ENCODE measurements around the gene ARHGEF2. TPM values are rescaled to one million over a fixed set of nuclear protein-coding genes. Genes with fewer than 3 reads are reported as not detected.

The ARHGEF2 gene
- total and polyA plus RNA-seq, 2 of the 13 experiments (the other 11 are each of a cell fraction or from before 2014, with no cell fraction given): 16.1 to 32.1 TPM

DNA sequence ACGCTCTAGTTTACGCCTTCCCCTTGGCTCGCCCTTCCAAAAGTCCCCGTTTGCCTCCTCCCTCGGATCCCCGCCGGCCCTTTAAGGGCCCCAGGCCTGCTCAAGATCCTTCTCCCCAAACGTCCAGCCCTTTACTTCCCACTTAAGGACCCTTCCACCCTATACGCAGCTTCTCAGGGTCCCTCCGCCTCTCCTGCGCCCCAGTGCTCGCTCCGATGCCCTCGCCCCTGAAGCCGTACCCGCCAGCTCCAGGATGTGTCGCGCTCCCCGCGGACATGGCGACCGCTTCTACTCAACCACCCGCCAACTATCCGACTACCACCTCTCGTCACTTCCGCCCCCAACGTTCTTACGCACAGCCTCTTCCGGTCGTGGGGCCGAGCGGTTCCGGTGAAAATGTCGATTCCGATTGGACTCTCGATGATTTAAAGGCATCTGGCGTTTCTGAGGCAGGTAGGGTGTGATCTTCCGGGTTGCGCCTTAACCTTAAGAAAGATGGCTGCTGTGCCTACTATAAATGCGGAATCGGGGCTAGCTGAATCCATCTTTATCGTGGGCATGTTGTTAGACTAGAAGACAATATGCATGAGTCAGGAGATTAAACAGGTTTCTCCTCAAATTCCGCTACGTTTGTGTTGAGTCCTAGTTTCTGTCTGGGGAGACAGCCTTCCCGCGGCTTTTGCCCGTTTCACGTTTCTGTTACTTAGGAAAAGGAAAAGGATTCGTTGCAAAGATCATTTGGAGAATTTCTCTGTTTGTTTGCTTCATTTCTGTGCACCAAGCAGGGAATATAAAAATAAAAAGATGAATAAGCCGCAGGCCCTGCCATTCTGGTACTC, 44.0 kb downstream of the ARHGEF2 start, which contains the start of gene KHDC4 (continued):
- TF ChIP-seq YY1 (IDR thresholded peaks at IDR 0.05; ENCODE audit: insufficient read depth, insufficient replicate concordance, low read depth, low read length) (peak; percentile 95), JDP2 (CRISPR knock-in tag; IDR thresholded peaks at IDR 0.05; ENCODE audit: borderline replicate concordance) (no peak), SKIL (CRISPR knock-in tag; IDR thresholded peaks at IDR 0.05; ENCODE audit: borderline replicate concordance) (no peak), STAG1 (CRISPR knock-in tag; IDR thresholded peaks at IDR 0.05) (0 out of 2 replicates have a peak, but pooled peaks have one; percentile 6), RXRB (CRISPR knock-in tag; IDR thresholded peaks at IDR 0.05; ENCODE audit: borderline replicate concordance) (peak; percentile 56), CCDC6 (CRISPR knock-in tag; IDR thresholded peaks at IDR 0.05) (0 out of 2 replicates have a peak, but pooled peaks have one; percentile 23), PAXIP1 (CRISPR knock-in tag; conservative IDR thresholded peaks at IDR 0.05) (peak; percentile 14; the same call in 1 of the 2 replicates), ZBTB49 (CRISPR knock-in tag; IDR thresholded peaks at IDR 0.05; ENCODE audit: borderline replicate concordance) (no peak), ZNF280D (CRISPR knock-in tag; IDR thresholded peaks at IDR 0.05) (no peak)
- TF ChIP-seq, protein P1, sequence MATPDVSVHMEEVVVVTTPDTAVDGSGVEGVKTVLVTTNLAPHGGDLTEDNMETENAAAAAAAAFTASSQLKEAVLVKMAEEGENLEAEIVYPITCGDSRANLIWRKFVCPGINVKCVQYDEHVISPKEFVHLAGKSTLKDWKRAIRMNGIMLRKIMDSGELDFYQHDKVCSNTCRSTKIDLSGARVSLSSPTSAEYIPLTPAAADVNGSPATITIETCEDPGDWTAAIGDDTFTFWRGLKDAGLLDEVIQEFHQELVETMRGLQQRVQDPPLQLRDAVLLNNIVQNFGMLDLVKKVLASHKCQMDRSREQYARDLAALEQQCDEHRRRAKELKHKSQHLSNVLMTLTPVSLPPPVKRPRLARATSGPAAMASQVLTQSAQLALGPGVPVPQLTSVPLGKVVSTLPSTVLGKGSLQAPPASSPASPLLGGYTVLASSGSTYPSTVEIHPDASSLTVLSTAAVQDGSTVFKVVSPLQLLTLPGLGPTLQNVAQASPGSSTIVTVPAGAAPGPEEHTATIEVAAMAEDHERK (CRISPR knock-in tag; IDR thresholded peaks at IDR 0.05; ENCODE audit: low read depth): peak; percentile 96
- TF ChIP-seq, protein P2, sequence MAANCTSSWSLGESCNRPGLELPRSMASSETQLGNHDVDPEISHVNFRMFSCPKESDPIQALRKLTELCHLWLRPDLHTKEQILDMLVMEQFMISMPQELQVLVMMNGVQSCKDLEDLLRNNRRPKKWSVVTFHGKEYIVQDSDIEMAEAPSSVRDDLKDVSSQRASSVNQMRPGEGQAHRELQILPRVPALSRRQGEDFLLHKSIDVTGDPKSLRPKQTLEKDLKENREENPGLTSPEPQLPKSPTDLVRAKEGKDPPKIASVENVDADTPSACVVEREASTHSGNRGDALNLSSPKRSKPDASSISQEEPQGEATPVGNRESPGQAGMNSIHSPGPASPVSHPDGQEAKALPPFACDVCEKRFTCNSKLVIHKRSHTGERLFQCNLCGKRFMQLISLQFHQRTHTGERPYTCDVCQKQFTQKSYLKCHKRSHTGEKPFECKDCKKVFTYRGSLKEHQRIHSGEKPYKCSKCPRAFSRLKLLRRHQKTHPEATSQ (CRISPR knock-in tag; IDR thresholded peaks at IDR 0.05; ENCODE audit: borderline replicate concordance): no peak; the same call in 1 of the 2 replicates

Data from HepG2 (cell line).